ENCODE results near the gene TP73. TPM values are rescaled to one million over a fixed set of nuclear protein-coding genes. Genes with fewer than 3 reads are reported as not detected.

TP73 gene
- polyA plus RNA-seq, 1 experiment: not detected

GRCh38 chr1:3732434-3733093 is 80.2 kb downstream of the TP73 start:
- no peak overlapping the region for H3K4me3 ChIP-seq (ENCODE audit: low read depth, low read length)
- TF ChIP-seq CTCF (IDR thresholded peaks at IDR 0.05; ENCODE audit: low read depth, low read length): no peak
- ChIA-PET POLR2A (no interaction called here), CTCF (interaction anchor here (0.5 to 2.0 kb wide), 2 partner anchors 8 to 1312 kb away, joined by 3 to 10 read pairs; no protein-coding TSS in a partner anchor)
- no peak overlapping the region for H3K27ac ChIP-seq (ENCODE audit: low read depth, low read length)
- DNase-seq (ENCODE audit: low read depth, low spot score): no peak
- no peaks in the 10 kb centered on the region; the same call in 1 of the 2 replicates for H3K9me3 ChIP-seq (ENCODE audit: control insufficient read depth, insufficient read depth, low read length)
- peaks cover 6% of the 10 kb centered on the region for H3K27me3 ChIP-seq (ENCODE audit: control insufficient read depth, insufficient read depth, low read length)

GRCh38 chr1:3733094-3733882 is 81.0 kb downstream of the TP73 start:
- CTCF ChIA-PET: interaction anchor here (2.0 kb wide), 1 partner anchor 9 kb away, joined by 10 read pairs; no protein-coding TSS in a partner anchor
- no peak overlapping the region for H3K27ac ChIP-seq (ENCODE audit: low read depth, low read length)
- H3K4me3 ChIP-seq (ENCODE audit: low read depth, low read length): no peak overlapping the region
- H3K27me3 ChIP-seq (ENCODE audit: control insufficient read depth, insufficient read depth, low read length): peaks cover 6% of the 10 kb centered on the region
- no peak for TF ChIP-seq CTCF (IDR thresholded peaks at IDR 0.05; ENCODE audit: low read depth, low read length)
- DNase-seq (ENCODE audit: low read depth, low spot score): no peak
- POLR2A ChIA-PET: no interaction called here
- no peaks in the 10 kb centered on the region; the same call in 1 of the 2 replicates for H3K9me3 ChIP-seq (ENCODE audit: control insufficient read depth, insufficient read depth, low read length)

GRCh38 chr1:3733883-3734589 is 81.7 kb downstream of the TP73 start:
- no peak for DNase-seq (ENCODE audit: low read depth, low spot score)

GRCh38 chr1:3734602-3735001 is 82.3 kb downstream of the TP73 start:
- DNase-seq (ENCODE audit: low read depth, low spot score): no peak
- peaks cover 6% of the 10 kb centered on the region for H3K27me3 ChIP-seq (ENCODE audit: control insufficient read depth, insufficient read depth, low read length)
- H3K9me3 ChIP-seq (ENCODE audit: control insufficient read depth, insufficient read depth, low read length): no peaks in the 10 kb centered on the region; the same call in 1 of the 2 replicates
- POLR2A ChIA-PET: no interaction called here
- H3K4me3 ChIP-seq (ENCODE audit: low read depth, low read length): no peak overlapping the region
- H3K27ac ChIP-seq (ENCODE audit: low read depth, low read length): no peak overlapping the region
- CTCF ChIA-PET: interaction anchor here (2.0 kb wide), 1 partner anchor 10 kb away, joined by 10 read pairs; no protein-coding TSS in a partner anchor
- TF ChIP-seq CTCF (IDR thresholded peaks at IDR 0.05; ENCODE audit: low read depth, low read length): no peak

More at GRCh38 chr1:3733883-3734589, 81.7 kb downstream of the TP73 start:
- CTCF ChIA-PET: interaction anchor here (2.0 kb wide), 1 partner anchor 10 kb away, joined by 10 read pairs; no protein-coding TSS in a partner anchor
- Histone ChIP-seq H3K4me3 (ENCODE audit: low read depth, low read length) (no peak overlapping the region), H3K27ac (ENCODE audit: low read depth, low read length) (no peak overlapping the region), H3K27me3 (ENCODE audit: control insufficient read depth, insufficient read depth, low read length) (peaks cover 6% of the 10 kb centered on the region), H3K9me3 (ENCODE audit: control insufficient read depth, insufficient read depth, low read length) (no peaks in the 10 kb centered on the region; the same call in 1 of the 2 replicates)
- no peak for TF ChIP-seq CTCF (IDR thresholded peaks at IDR 0.05; ENCODE audit: low read depth, low read length)
- POLR2A ChIA-PET: no interaction called here
